ENCODE measurements around the gene CDT1. TPM values are rescaled to one million over a fixed set of nuclear protein-coding genes. Genes with fewer than 3 reads are reported as not detected.
A peak's percentile ranks its signal among the peaks of the same experiment; 100 is the strongest.

CDT1 gene
- total RNA-seq, 1 experiment from 2014 or later = 14.3 TPM

DNA sequence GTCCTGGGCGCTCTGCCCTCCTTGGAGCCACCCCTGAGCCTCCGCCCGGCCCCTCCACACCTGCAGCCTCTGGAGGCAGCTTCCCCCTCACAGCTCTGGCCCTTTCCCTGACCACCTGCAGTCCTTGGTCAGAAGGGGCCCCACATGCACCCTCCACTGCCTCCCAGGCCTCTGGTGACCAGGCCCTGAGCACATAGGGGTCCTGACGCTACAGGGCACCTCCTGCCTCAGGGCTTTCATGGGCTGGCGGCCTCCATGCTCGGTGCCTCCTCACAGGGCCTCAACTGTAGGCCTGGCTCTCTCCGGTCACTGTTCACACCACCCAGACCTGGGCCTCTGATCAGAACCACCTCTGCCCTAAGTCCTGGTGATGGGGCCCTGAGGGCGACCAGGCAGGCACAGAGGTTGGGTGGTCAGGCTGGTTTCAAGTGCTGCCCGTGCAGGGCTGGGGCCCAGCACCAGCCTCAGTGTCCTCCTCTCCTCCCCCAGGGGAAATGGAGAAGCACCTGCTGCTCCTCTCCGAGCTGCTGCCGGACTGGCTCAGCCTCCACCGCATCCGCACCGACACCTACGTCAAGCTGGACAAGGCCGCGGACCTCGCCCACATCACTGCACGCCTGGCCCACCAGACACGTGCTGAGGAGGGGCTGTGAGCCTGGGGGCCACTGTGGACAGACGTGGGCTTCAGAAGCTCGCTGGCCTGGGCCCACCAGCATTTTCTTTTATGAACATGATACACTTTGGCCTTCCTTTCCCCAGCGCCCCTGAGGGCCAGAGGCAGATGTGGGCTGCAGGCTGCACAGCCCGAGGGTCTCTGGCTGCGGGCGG, 4.3 kb downstream of the CDT1 start:
- H3K27me3 ChIP-seq = no peaks in the 10 kb centered on the region
- peaks cover 50% of the 10 kb centered on the region for H3K36me3 ChIP-seq
- H3K9me3 ChIP-seq = no peaks in the 10 kb centered on the region
- no peak for DNase-seq
- no peak overlapping the region for H3K4me3 ChIP-seq

DNA sequence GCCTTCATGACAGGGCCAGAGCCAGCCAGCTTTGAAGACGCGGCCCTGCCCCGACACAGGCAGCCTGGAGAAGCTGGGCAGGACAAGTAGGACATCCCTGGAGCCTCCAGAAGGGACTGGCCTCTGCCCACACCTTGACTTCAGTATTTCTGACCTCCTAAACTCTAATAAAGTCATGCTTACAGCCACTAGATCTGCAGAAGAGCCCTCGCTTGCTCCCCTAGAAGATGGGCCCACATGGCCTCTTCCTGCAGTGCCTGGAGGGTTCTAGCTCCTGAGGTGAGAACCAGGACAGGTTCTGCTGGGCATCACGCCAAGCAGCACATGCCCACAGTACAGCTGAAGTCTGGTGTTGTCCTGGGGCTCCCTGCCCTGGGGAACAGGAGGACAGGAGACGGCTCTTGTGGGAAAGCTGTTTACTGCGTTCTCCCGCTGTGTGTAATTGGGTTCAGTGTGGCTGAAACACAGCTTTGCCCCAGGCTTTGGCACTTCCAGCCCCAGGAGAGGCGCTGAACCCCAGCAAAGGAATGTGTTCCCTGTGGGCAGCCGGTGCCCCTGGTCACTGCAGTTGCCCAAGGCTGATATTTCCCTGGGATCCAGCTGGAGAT, 5.6 kb downstream of the CDT1 start:
- no peaks in the 10 kb centered on the region for H3K9me3 ChIP-seq
- no peaks in the 10 kb centered on the region for H3K27me3 ChIP-seq
- no peak overlapping the region for H3K4me3 ChIP-seq
- DNase-seq = no peak
- H3K36me3 ChIP-seq = peaks cover 50% of the 10 kb centered on the region

DNA sequence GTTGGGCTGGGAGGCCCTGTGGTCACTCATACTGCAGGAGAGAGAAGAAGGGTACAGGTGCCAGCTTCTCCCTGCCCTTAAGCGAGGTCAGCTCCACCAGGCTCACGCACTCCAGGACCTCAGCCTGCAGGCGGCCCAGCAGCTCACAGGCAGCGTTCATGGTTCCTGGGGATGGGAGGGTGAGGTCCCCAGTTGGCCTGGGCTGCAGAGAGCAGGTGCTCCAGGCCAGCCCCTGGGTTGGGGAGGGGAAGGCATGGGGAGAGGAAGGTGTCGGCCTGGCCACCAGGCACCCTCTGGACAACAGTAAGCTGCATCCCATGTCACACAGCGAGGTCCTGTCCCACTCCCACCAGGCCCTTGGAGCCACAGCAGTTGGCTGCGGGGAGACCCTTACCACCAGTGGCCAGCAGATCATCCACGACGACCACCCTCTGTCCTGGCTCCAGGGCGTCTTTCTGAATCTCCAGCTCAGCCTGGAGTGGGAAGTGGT, 6.1 kb downstream of the CDT1 start:
- Histone ChIP-seq H3K27me3 (no peaks in the 10 kb centered on the region), H3K4me3 (peak overlapping the region; percentile 75), H3K9me3 (no peaks in the 10 kb centered on the region), H3K36me3 (peaks cover 44% of the 10 kb centered on the region)
- DNase-seq = no peak

DNA sequence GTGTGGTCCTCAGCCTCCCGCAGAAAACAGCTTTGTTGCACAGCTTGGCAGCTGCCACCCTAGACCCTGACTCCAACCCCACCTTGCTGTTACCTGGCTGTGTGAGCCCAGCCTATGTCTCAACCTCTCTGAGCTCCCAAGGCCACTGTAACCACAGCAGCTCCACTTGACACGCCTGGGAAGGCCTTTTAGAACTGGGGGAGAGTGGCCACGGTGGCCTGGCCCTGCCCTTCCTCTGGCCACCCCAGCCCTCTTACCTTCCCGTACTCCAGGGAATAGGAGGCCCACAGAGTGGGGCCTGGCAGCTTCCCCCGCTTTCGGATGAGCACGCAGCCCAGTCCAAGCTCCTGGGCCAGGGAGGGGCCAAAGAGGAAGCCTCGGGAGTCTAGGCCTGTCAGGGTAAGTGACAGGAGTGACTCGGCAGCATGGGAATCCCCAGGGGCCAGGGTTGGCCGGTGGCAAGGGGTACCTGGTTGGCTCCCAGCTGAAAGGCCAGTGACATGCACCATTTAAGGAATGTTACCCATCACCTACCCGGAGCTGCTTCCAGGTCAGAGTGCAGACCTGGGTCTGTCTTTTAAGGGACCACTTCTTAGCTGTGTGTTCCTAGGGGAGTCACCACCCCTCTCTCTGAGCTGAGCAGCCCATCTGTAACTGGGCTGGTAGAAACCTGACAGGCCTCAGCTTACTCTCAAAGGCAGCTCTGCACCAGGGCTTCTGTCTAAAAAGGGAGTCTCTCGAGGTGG, 6.8 kb downstream of the CDT1 start:
- Histone ChIP-seq H3K36me3 (peaks cover 40% of the 10 kb centered on the region), H3K9me3 (no peaks in the 10 kb centered on the region), H3K4me3 (peak overlapping the region; percentile 75), H3K27me3 (no peaks in the 10 kb centered on the region)
- no peak for DNase-seq

DNA sequence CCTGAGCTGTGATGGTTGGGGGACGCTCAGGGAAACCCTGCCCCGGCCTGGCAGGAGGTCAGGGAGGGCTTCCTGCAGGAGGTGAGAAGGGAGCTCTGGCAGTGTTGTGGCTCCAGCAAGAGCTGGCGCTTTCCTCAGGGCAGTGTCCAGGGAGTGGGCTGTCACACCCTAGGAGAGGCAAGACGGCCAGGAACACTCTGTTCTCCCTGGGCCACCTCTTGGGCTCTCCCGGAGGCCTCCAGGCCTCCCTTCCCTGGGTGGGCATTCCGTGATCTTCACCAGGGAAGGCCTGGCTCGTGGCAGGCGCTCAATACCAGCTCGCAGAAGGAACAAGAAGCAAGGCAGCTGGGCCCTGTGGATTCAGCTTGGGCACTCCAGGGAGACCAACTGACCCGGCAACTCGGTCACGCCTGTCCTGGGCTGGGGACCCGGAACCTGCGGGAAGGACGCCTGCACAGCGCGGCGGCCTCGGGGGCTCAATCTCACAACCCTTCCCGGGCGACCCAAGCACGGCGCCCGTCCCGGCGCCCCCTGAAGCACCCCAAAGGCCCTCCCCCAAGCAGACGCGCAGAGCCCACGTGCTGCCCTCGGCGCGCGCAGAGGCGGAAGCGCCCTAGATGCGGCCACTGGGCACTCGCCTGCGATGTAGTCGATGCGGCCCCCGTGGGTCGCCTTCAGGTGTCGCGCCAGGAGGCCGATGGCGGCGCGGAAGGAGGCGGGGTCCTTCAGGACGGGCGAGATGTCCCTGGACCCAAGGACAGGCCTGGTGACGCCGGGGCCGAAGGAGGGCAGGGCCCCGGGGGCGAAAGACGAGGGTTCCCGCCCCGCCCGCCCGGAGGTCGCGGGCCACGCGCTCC, 7.6 kb downstream of the CDT1 start:
- DNase-seq = peak; percentile 62

DNA sequence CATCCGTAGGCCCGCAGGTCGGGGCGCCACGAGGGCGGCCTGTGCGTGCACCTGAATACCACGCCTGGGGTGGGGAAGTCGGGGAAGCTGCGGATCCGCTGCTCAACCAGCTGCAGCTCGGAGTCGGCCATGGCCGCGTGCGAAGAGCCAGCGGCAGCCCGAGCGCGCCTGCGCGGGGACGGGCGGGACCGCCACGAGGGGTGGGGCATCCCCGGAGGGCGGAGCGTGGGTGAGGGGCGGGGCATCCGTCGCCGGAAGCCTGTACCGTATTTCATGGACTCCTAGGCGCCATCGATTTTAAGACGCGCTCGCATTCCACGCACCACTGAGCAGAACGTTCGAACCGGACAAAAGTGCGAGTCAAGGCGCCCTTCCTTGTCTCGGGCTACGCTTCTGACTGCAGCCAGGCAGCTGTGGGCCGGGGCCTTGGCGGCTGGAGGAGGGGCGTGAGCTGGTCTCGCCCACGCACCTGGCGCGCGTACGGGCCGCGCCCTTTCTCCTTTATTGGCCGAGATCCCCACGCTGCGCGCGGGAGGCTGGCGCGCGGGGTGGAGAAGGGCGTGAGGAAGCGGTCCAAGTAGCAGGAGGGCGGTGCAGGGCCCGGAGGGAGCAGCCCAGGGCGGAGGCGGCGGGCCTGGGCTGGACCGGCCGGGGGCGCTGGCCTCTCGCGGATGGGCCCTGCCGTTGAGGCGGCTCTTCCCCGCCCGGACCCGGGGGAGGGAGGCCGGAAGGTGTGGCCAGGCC, 8.4 kb downstream of the CDT1 start, which contains the start of gene APRT:
APRT (minus strand) TSS at position 160 of the 744 bp plus-strand sequence; CDS start at position 131, 29 bp downstream.
- DNase-seq = peak; percentile 91
- Histone ChIP-seq H3K36me3 (peaks cover 26% of the 10 kb centered on the region), H3K4me3 (peak within 1 kb of the TSS; percentile 75), H3K9me3 (no peaks in the 10 kb centered on the region), H3K27me3 (no peaks in the 10 kb centered on the region)

More for the DNA sequence above, 7.6 kb downstream of the CDT1 start:
- Histone ChIP-seq H3K27me3 (no peaks in the 10 kb centered on the region), H3K4me3 (peak overlapping the region; percentile 75), H3K9me3 (no peaks in the 10 kb centered on the region), H3K36me3 (peaks cover 33% of the 10 kb centered on the region)

DNA sequence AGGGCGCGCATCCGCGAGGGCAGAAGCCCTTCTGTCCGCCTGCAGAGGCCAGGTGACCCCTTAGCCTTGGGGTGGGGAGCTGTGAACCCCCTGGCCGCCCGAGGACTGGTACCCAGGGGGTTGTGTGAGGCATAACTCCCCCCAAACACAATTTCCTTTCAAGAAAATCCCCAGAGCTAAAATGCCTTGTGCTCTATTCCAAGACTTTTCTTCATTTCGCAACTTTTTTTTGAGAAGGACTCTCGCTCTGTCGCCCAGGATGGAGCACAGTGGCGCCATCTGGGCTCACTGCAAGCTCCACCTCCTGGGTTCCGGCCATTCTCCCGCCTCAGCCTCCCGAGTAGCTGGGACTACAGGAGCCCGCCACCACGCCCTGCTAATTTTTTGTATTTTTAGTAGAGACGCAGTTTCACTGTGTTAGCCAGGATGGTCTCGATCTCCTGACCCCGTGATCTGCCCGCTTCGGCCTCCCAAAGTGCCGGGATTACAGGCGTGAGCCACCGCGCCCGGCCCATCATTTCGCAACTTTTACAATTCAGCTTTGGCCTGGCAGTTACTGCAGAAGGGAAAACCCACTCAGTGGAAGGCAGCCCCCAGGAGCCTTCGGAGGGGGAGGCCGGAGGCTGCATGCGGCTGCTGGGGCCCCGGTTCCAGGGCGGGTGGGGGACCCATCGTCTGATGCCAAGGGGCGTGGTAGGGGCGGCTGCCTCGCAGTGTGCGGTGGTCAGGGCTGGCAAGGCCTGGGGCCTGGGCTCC, 9.1 kb downstream of the CDT1 start:
- H3K9me3 ChIP-seq = no peaks in the 10 kb centered on the region
- DNase-seq = peak; percentile 30
- H3K36me3 ChIP-seq = peaks cover 24% of the 10 kb centered on the region
- no peaks in the 10 kb centered on the region for H3K27me3 ChIP-seq
- peak overlapping the region; percentile 75 for H3K4me3 ChIP-seq

DNA sequence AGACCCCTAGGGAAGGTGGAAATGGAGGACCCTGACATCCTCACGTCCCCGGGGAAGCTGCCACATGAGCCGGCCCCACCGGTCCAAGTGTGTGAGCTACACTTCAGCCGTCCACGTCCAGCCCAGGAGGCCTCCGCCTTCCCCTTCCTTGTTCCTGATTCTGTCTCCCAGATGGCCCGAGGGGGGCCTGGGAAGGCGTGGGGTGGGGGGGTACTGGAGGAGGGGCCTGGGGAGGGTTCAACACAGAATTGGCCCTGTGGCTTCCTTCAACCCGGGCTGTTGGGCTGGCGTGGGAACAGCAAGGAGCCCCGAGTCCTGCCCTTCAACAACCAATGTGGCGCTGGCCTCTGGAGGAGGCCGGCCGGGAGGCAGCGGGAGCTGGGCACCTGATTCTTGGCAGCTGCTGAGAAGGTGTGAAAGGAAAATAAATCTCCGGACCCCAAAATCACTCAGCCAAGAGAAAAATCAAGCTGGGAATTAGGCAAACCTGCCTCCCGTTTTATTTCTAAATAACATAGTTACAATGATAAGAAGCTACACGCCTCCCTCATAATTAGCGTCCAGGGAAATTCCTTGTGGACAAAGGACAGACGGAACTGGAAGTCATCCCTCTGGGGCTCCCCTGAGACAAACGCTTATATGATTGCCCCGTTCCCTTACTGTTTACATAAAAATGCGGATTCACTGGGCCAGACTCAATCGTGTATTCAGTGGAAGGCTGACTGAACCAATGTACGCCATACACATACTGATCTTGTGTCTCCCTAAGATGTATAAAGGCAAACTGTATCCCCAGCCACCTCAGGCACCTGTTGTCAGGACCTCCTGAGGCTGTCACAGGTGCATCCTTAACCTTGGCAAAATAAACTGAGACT, 9.9 kb downstream of the CDT1 start:
- H3K36me3 ChIP-seq = peaks cover 18% of the 10 kb centered on the region
- no peaks in the 10 kb centered on the region for H3K27me3 ChIP-seq
- no peak overlapping the region for H3K4me3 ChIP-seq
- no peaks in the 10 kb centered on the region for H3K9me3 ChIP-seq
- DNase-seq = no peak

DNA sequence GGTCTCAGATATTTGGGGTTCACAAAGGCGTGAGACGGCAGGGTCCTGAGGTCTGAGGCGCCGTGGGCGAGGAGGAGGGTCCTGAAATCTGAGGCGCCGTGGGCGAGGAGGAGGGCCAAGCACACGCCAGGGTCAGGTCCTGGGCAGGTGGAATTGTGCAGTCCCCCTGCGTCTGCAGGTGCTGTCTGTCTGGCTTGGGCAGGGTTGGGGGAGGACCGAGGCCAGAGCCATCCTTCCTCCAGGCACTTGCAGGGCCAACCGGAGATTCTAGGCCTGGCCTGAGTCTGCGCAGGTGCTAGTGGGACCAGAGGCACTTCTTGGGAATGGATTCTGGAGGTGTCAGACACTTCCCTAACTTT, 10.5 kb downstream of the CDT1 start:
- no peaks in the 10 kb centered on the region for H3K27me3 ChIP-seq

DNA sequence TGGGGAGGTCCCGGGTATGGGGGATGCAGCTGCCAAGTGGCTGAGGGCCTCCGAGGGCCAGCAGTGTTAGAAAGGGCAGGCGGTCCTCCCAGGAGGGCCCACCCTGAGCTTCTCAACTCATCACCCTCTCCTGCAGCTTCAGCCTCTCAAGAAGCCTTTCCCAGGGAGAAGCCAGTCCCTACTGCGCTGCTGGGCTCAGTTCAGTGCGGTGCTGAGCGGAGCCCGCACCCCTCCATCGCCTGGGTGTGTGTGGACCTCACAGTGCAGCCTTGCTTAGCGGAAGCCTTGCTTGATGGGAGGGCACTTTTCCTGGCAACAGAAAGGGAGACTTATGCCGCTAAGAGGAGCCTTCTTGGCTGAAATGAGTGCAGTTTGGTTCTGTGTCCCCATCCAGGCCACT, 11.6 kb downstream of the CDT1 start:
- H3K4me3 ChIP-seq = no peak overlapping the region
- DNase-seq = no peak
- no peaks in the 10 kb centered on the region for H3K9me3 ChIP-seq
- peaks cover 9% of the 10 kb centered on the region for H3K36me3 ChIP-seq
- H3K27me3 ChIP-seq = no peaks in the 10 kb centered on the region

More for the DNA sequence above, 10.5 kb downstream of the CDT1 start:
- Histone ChIP-seq H3K36me3 (peaks cover 18% of the 10 kb centered on the region), H3K4me3 (no peak overlapping the region), H3K9me3 (no peaks in the 10 kb centered on the region)
- no peak for DNase-seq

DNA sequence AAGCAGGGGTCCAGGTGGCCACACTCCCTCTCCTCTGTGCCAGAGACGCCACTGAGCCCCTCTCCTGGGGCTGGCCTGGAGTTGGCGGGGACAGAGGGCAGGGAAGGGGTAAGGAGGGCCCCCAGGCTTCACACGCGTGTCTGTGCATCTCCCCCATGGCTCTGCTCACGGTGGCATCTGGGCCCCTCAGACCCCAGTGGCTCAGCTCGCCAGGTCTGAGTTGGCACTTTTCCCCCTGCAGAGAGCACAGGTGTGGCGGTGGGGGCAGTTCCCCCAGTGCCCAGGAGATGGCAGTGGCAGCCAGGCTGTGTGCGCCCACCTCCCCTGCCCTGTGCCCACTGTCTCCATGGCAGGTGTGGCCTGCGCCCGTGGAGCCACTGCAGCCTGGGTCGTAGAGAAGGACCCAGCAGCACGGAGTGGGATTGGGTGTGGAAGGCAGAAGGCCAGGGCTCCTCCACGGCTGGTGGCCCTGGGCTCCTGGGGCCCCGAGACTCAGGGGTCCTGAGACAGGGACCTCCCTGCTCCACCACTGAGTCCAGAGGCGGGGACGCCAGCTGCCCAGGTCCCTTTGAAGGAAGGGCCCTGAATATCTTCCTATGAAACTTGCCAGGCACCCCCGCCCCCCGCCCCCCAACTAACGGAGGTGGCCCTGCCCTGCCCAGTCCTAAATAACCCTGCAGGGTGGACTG, 12.5 kb downstream of the CDT1 start:
- H3K36me3 ChIP-seq = peaks cover 1% of the 10 kb centered on the region
- no peak overlapping the region for H3K4me3 ChIP-seq
- no peaks in the 10 kb centered on the region for H3K27me3 ChIP-seq
- no peak for DNase-seq
- H3K9me3 ChIP-seq = no peaks in the 10 kb centered on the region

DNA sequence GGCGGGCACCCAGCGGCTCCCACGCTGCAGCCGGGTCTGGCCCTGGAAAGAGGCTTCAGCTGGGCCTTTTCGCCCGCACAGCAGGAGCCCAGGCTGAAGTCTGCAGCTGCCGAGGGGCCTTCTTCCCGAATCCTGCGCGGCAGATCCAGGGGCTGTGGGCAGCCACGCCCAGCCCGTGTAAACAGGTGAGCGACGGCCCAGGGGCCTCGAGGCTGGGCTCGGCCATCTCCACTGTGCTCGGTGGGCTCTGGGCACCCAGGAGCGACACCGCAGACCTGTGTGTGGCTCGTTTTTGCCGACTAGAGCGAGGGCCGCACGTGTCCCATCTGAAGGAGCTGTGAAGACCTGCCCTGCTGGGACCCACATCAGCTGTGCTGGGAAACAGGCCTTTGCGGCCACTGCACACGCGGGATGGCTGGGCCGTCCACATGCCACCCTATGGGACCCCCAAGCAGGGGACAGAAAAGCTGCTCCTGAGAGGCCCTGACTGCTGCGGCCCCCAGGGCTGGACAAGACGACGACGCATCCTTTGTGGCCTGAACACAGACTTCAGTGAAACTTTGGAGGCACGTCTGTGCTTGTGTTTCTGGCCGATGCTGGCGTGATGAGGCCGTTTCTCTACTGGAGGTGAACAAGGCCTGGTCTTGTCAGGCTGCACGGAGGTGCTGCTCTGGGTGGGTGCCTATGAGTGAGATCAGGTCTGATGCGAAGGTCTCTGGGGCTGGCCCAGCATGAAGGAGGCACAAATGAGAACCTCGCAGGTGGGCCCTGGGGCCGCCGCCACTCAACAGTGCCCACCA, 13.3 kb downstream of the CDT1 start:
- H3K4me3 ChIP-seq = no peak overlapping the region
- H3K36me3 ChIP-seq = no peaks in the 10 kb centered on the region
- DNase-seq = no peak
- no peaks in the 10 kb centered on the region for H3K9me3 ChIP-seq
- no peaks in the 10 kb centered on the region for H3K27me3 ChIP-seq

Data from MG63 (cell line).